Measurements from ENCODE around the gene TRPM3. TPM values are rescaled to one million over a fixed set of nuclear protein-coding genes. Genes with fewer than 3 reads are reported as not detected.

Gene TRPM3
- polyA plus RNA-seq, 3 donors, result not detected

DNA sequence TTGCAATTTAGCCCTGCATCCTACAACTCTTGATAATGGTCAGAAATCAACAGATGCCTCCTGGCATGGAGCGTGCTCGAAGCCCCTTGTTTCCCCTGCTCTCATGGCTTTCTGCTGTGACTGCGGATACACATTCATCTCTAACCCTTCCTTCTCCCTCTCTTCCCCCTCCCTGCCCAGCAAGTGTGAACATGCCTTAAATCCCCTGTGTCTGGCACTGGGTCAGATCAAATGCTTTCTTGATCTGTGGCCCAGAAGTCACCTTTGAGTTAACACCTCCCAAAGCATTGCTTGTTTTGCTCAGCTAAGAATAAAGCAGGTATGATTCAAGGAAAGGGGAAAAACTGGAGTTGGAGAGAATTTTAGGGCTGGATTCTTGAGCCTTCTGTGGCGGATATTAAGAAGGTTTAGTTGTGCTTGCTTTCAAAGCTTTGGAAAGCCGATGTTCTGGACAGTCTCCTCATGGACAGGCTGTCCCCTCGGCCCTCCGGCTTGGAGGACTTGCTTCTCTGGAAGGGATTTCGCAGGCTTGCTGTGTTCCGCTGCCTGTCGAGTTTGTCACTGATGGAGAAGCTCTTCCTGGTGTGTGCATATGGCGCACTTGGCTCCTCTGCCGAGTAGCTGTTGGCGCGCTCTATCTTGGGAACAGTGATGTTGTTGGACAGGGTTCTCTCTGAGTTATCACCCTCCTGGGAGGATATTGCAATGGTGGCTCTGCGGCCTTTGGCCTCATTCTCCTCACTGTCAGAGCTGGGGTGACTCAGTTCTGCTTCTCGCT lies 585.7 kb downstream of the TRPM3 start:
- H3K4me1 Mint-ChIP-seq, result no peaks in the 10 kb centered on the region
- Histone ChIP-seq H3K36me3 (replicated peaks in 1 of 2; ENCODE audit: control insufficient read depth in 1 of 2, insufficient read depth in 2 of 2, low read length in 2 of 2) (no peaks in the 10 kb centered on the region), H3K27me3 (ENCODE audit: control insufficient read depth in 2 of 2, insufficient read depth in 2 of 2, low read length in 2 of 2) (no peaks in the 10 kb centered on the region), H3K4me1 (ENCODE audit: control insufficient read depth in 1 of 2, insufficient read depth in 2 of 2, low read length in 2 of 2) (no peaks in the 10 kb centered on the region), H3K9ac (ENCODE audit: insufficient read depth, low read length, poor library complexity, severe bottlenecking) (no peak overlapping the region), H3K27ac (ENCODE audit: low read depth in 1 of 2, low read length in 2 of 2) (no peak overlapping the region), H3K4me2 (replicated peaks; ENCODE audit: extremely low read depth, low read length, poor library complexity, severe bottlenecking) (no peak overlapping the region), H2AFZ (ENCODE audit: insufficient read depth, low read depth, low read length, poor library complexity, severe bottlenecking) (no peak overlapping the region), H4K20me1 (ENCODE audit: insufficient read depth, low read length) (no peaks in the 10 kb centered on the region), H3K79me2 (ENCODE audit: insufficient read depth, low read length) (no peaks in the 10 kb centered on the region), H3K4me3 (replicated peaks in 1 of 3; ENCODE audit: low read depth in 2 of 3, low read length in 3 of 3) (no peak overlapping the region), H3K9me3 (replicated peaks in 1 of 2; ENCODE audit: control insufficient read depth in 1 of 2, insufficient read depth in 1 of 2, low read length in 2 of 2) (no peaks in the 10 kb centered on the region)
- H3K27me3 Mint-ChIP-seq (ENCODE audit: low read depth in 3 of 3), result peaks cover 0 to 1% (median 0%) of the 10 kb centered on the region in 3 donors
- no peaks in the 10 kb centered on the region for H3K36me3 Mint-ChIP-seq
- H3K9me3 Mint-ChIP-seq, result peaks cover 0 to 2% (median 0%) of the 10 kb centered on the region in 7 donors
- no peak overlapping the region for H3K4me3 Mint-ChIP-seq
- intact Hi-C loops (cut with micrococcal nuclease), result loop anchor here in 1 of 2 donors (10.0 kb wide), 1 partner anchor 49 kb away; no protein-coding TSS in a partner anchor
- peak overlapping the region in 3 of 7 donors; percentile 50 to 57 (median 51) for H3K27ac Mint-ChIP-seq
- no peak for DNase-seq
- 95% methylated on average over 14 of the region's 16 CpGs for WGBS (ENCODE audit: insufficient coverage)
- TF ChIP-seq, protein P1, sequence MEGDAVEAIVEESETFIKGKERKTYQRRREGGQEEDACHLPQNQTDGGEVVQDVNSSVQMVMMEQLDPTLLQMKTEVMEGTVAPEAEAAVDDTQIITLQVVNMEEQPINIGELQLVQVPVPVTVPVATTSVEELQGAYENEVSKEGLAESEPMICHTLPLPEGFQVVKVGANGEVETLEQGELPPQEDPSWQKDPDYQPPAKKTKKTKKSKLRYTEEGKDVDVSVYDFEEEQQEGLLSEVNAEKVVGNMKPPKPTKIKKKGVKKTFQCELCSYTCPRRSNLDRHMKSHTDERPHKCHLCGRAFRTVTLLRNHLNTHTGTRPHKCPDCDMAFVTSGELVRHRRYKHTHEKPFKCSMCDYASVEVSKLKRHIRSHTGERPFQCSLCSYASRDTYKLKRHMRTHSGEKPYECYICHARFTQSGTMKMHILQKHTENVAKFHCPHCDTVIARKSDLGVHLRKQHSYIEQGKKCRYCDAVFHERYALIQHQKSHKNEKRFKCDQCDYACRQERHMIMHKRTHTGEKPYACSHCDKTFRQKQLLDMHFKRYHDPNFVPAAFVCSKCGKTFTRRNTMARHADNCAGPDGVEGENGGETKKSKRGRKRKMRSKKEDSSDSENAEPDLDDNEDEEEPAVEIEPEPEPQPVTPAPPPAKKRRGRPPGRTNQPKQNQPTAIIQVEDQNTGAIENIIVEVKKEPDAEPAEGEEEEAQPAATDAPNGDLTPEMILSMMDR (IDR thresholded peaks at IDR 0.05), result no peak

- Histone ChIP-seq H3K36me3 (replicated peaks in 1 of 2; ENCODE audit: control insufficient read depth in 1 of 2, insufficient read depth in 2 of 2, low read length in 2 of 2) (no peaks in the 10 kb centered on the region), H2AFZ (ENCODE audit: insufficient read depth, low read depth, low read length, poor library complexity, severe bottlenecking) (no peak overlapping the region), H3K4me2 (replicated peaks; ENCODE audit: extremely low read depth, low read length, poor library complexity, severe bottlenecking) (no peak overlapping the region), H3K4me1 (ENCODE audit: control insufficient read depth in 1 of 2, insufficient read depth in 2 of 2, low read length in 2 of 2) (no peaks in the 10 kb centered on the region), H3K9me3 (replicated peaks in 1 of 2; ENCODE audit: control insufficient read depth in 1 of 2, insufficient read depth in 1 of 2, low read length in 2 of 2) (no peaks in the 10 kb centered on the region), H3K4me3 (replicated peaks in 1 of 3; ENCODE audit: low read depth in 2 of 3, low read length in 3 of 3) (no peak overlapping the region), H3K9ac (ENCODE audit: insufficient read depth, low read length, poor library complexity, severe bottlenecking) (no peak overlapping the region), H3K79me2 (ENCODE audit: insufficient read depth, low read length) (no peaks in the 10 kb centered on the region), H4K20me1 (ENCODE audit: insufficient read depth, low read length) (no peaks in the 10 kb centered on the region), H3K27me3 (ENCODE audit: control insufficient read depth in 2 of 2, insufficient read depth in 2 of 2, low read length in 2 of 2) (no peaks in the 10 kb centered on the region), H3K27ac (ENCODE audit: low read depth in 1 of 2, low read length in 2 of 2) (no peak overlapping the region)
- TF ChIP-seq, protein P1 (IDR thresholded peaks at IDR 0.05), result no peak
- Mint-ChIP-seq H3K27ac (no peak overlapping the region), H3K9me3 (peaks cover 0 to 2% (median 0%) of the 10 kb centered on the region in 7 donors), H3K36me3 (no peaks in the 10 kb centered on the region), H3K27me3 (ENCODE audit: low read depth in 3 of 3) (peaks cover 0 to 1% (median 0%) of the 10 kb centered on the region in 3 donors), H3K4me3 (no peak overlapping the region), H3K4me1 (no peaks in the 10 kb centered on the region)
- intact Hi-C loops (cut with micrococcal nuclease), result loop anchor here in 1 of 2 donors (10.0 kb wide), 1 partner anchor 50 kb away; no protein-coding TSS in a partner anchor
- no peak for DNase-seq
These were observed 587.0 kb downstream of the TRPM3 start for GRCh38 chr9:70534471-70534870.

All from CD14-positive monocyte (primary cell).